GM18508 (cell line): ENCODE results near the gene CXCR4.
"Not testable (repeated sequence)": the region's sequence is repeated elsewhere in the genome, so short reads cannot be mapped to it uniquely, and the experiment has no call there.

ENCODE experiments used
- ATAC-seq: cut with Tn5 transposase; IDR thresholded peaks from one replicate; pipeline ENCODE4 v1.9.1; 2021; ENCODE audit warnings: moderate number of reproducible peaks; ENCODE audit not compliant: insufficient read depth, unreplicated experiment

The CXCR4 gene

GRCh38 chr2:136116151-136116812, 1.7 kb downstream of the CXCR4 start:
- ATAC-seq, result no peak

GRCh38 chr2:136115183-136115761, 2.7 kb downstream of the CXCR4 start:
- ATAC-seq, result no peak

GRCh38 chr2:136114382-136114781, 3.6 kb downstream of the CXCR4 start:
- no peak for ATAC-seq

GRCh38 chr2:136113209-136113971, 4.6 kb downstream of the CXCR4 start:
- ATAC-seq, result no peak

GRCh38 chr2:136112317-136113208, 5.4 kb downstream of the CXCR4 start:
- ATAC-seq, result no peak

GRCh38 chr2:136111711-136112110, 6.2 kb downstream of the CXCR4 start:
- no peak for ATAC-seq

GRCh38 chr2:136110526-136110925, 7.4 kb downstream of the CXCR4 start:
- no peak for ATAC-seq

GRCh38 chr2:136108463-136108862, 9.5 kb downstream of the CXCR4 start:
- ATAC-seq, result no peak

GRCh38 chr2:136107051-136108033, 10.6 kb downstream of the CXCR4 start:
- peak; percentile 72 for ATAC-seq

- ATAC-seq, result no peak
These were observed 11.4 kb downstream of the CXCR4 start for GRCh38 chr2:136106505-136106904.

GRCh38 chr2:136104977-136105376, 13.0 kb downstream of the CXCR4 start:
- ATAC-seq, result no peak

- ATAC-seq, result no peak
These were observed 16.9 kb downstream of the CXCR4 start for GRCh38 chr2:136101042-136101441.

- no peak for ATAC-seq
These were observed 19.5 kb downstream of the CXCR4 start for GRCh38 chr2:136098441-136098840.

- ATAC-seq, result no peak
These were observed 24.4 kb downstream of the CXCR4 start for GRCh38 chr2:136093583-136093982.

GRCh38 chr2:136091899-136092298, 26.1 kb downstream of the CXCR4 start:
- no peak for ATAC-seq

GRCh38 chr2:136087901-136088460, 30.0 kb downstream of the CXCR4 start:
- ATAC-seq, result not testable (repeated sequence)

GRCh38 chr2:136086253-136087016, 31.5 kb downstream of the CXCR4 start:
- no peak for ATAC-seq

GRCh38 chr2:136085453-136086209, 32.3 kb downstream of the CXCR4 start:
- ATAC-seq, result no peak
